Activated CD4-positive, CD25-positive, alpha-beta regulatory T cell (primary cell): ENCODE results near the gene STARD8.
"Not testable (repeated sequence)": the region's sequence is repeated elsewhere in the genome, so short reads cannot be mapped to it uniquely, and the experiment has no call there.

Experiments
- DNase-seq, 4 experiments: peaks; one replicate each; lab custom pipeline; 2025; lab: John Stamatoyannopoulos, UW

STARD8 gene

GRCh38 chrX:68658530-68658929 is 11.1 kb downstream of the STARD8 start:
- DNase-seq, result no peak

GRCh38 chrX:68659385-68659784 is 11.9 kb downstream of the STARD8 start:
- DNase-seq, result no peak

DNA sequence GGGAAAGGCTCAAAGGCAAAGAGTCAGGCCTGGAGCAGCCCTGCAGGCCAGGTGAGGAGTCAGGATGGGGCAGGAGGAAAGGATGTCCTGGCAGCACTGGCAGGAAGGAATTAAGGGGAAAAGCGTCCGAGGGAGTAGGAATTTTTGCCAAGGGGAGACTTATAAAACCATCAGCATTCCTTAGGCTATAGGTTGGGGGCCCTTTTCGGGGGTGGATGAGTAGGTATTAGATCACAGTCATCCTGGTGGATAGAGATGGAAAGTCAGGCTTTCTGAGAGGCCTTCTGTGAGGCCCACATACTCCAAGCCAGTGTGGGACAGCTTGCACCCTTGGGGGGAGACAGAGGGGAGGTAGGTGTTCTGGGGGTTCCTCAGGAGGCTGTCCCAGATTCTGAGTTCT is 12.3 kb downstream of the STARD8 start:
- no peak for DNase-seq

- DNase-seq, result no peak
Observed at GRCh38 chrX:68660746-68661145, 13.3 kb downstream of the STARD8 start.

DNA sequence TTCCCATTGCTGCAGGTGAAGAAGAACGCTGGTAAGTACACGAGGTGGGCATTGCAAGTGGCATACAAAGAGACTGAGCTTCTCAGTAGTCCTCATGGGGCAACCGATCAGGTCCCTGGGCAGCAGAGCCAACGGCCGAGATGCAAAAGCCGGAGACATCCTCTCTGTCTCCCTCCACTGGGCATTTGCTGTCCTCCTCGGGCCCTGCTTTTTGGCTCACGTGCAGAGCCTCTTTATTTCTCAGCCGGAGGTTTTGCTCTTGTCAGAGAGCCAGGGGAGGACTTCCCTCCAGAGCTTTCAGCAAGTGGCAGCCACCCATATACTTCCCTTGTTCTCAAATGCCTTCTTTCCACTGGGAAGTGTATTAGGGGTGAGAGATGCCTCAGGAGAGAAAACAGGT is 18.0 kb downstream of the STARD8 start:
- no peak for DNase-seq

DNA sequence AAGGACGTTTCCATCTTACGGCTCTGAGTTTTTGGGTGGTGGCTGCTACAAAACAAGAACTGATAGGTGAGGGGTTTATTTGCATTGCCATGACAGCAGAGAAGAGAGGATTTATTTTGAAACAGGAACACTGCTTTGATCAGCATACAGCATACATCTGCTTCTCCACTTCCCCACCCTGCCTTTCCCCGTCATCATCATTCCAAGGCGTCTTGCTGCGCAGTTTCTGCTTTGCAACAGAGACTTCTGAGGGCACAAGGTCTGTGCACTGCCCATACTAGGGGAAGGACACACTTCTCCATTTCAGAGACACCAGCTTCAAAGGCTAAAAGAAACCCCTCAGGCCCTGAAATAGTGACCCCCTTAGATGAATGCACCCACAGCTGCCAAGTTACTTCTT is 19.1 kb downstream of the STARD8 start:
- no peak for DNase-seq

DNA sequence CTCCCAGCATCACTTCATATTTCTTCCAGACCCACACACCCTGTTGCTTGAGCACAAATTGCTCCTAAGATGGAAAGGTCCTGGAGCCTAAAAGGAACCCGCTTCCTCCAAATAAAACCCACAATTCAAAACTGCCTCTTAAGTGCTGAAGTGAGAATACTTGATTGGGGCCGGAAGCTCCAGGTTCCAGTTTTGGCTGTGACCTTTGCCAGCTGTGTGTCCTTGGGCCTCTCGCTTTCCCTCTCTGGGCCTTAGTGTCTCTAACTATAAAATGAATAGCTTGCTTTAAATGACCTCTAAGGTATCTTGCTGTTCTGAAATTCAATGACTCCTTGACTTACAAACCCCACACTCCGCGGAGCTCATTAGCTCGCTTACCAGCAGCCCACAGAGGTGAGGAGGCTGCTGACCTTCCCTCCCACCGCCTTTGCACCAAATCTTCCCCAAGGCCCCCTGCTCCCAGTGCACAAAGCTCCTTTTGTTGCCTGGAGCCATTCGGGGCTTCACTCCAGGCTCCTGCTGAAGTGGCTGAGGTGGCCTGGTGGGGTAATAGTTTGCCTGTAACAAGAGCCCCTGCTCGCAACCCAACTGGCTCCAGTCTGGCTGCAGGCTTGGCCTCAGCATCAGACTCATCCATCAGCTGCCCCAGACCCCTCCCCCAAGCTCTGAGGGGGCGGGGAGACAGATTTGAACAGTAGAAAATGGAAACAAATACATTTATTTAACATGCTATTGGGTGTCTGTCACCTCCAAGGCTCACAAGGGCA is 21.8 kb downstream of the STARD8 start:
- DNase-seq, result no peak

- no peak for DNase-seq
Observed at GRCh38 chrX:68669871-68670270, 22.4 kb downstream of the STARD8 start.

- no peak for DNase-seq
Observed at GRCh38 chrX:68671221-68671620, 23.8 kb downstream of the STARD8 start.

GRCh38 chrX:68672581-68673318 is 25.3 kb downstream of the STARD8 start:
- DNase-seq, result no peak

GRCh38 chrX:68675571-68675970 is 28.1 kb downstream of the STARD8 start:
- DNase-seq, result no peak

- DNase-seq, result no peak
Observed at GRCh38 chrX:68676335-68676734, 28.9 kb downstream of the STARD8 start.

DNA sequence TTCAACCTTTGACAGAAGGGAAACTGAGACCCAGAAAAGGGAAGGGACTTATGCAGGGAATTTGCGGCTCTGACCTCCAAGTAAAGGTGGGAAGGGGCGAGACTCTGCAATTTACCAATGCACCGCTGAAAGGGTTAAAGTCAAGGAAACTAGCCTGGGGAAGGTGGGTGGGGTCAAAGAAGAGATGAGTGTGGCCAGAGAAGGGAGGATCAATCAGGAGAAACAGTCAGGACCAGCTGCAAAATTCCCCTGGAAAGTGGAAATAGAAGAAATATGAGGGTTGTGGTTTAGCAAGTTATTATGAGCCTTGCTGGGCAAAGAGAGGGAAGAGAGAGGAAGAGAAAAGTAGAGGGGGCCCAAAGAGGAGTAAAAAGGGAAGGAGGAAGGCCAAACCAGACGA is 30.5 kb downstream of the STARD8 start:
- no peak for DNase-seq

GRCh38 chrX:68681443-68681941 is 34.0 kb downstream of the STARD8 start:
- no peak for DNase-seq

- DNase-seq, result no peak
Observed at GRCh38 chrX:68682790-68683189, 35.3 kb downstream of the STARD8 start.

DNA sequence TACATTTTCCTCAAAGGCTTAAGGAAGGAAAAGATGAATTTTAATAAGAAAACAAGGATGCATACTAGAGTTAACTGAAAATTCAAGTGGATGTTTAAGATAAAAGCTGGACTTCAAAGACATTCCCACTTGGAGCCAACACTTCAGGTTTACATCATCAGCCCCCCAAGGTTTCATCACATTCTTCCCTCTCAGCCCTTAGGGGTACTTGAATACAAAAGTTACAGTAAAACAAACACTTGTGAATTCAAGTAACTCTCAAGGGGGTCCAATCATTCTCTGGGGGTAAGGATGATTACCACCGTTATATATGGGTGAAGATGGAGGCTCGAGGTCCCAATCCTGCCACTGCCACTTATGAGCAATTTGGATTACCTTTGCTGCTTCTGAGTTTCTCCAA is 36.1 kb downstream of the STARD8 start:
- no peak for DNase-seq

DNA sequence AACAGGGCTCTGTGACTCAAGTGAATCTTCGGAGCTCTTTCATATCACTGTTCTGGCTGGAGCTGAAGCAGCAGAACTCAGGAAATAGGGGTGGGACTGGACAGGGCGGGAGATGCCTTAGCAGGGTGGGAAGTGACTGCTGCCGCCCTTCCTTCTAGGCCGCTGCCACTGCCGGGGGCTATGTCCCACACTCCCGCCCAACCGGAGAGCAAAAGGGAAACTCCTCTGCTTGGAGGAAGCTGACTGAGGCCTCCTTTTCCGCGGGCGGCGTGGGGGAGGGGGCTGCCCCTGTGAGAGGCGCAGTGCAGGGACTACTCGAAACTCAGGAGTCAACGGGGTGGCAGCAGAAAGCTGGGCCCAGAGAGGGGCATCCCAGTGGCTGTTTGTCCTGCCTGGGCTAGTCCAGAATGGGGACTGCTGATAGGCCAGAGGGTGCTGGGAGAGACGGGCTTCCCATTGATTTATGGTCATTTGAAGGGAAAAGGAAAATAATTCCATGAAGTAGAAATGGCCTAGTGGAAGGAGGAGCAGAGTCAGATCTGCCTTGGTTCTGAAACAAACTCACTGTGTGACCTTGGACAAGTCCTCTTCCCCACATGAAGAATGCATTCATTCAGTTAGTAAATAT is 36.9 kb downstream of the STARD8 start:
- DNase-seq, result no peak

DNA sequence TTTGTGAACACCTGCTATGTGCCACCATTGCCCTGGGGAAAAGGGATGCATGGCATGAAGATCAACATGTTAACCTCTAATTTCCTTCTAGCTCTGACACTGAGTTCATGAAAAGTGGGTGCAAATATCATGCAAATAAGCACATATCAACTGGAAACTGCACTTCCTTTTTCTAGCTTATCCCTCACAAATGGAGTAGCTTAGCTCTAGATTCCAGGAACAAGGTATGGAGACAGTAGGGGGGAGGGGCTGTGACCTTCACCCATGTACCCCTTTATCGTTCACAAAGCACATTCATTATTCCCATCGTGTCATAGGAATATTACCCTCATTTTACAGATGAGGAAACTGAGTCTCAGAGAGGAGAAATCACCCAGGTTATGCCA is 37.4 kb downstream of the STARD8 start:
- no peak for DNase-seq

GRCh38 chrX:68685685-68686084 is 38.2 kb downstream of the STARD8 start:
- no peak for DNase-seq

GRCh38 chrX:68686097-68686977 is 38.9 kb downstream of the STARD8 start:
- no peak for DNase-seq

GRCh38 chrX:68688931-68689330 is 41.5 kb downstream of the STARD8 start:
- not testable (repeated sequence) for DNase-seq

DNA sequence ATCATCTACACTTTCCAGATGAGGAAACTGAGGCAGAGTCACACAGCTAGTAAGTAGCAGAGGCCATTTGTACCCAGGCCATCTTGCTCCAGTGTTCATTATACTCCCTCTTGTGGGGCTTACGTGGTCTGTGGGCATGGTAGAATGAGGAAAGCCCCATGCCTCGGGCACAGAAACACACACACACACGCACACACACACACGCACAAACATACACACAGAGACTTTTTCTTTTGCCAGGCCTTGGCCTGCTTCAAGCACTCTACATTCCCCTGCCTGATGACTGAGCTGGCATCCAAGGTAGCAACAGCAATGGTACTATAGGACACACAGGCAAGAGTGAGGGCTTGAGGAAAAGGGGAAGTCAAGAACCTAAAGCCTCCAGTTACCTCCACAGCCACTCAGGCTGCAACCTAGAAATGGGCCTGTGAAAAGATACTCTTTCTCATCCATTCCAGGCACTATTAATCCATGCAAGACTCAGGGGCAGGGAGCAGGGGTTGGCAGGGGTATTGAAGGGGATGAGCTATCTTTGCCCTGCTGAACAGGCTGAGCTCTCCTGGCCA is 43.6 kb downstream of the STARD8 start:
- no peak for DNase-seq
